Posterior vena cava (tissue), 2 donors: ENCODE data around the gene CASR. TPM values are rescaled to one million over a fixed set of nuclear protein-coding genes. Genes with fewer than 3 reads are reported as not detected.
A peak's percentile ranks its signal among the peaks of the same experiment; 100 is the strongest.
"Not testable (repeated sequence)": the region's sequence is repeated elsewhere in the genome, so short reads cannot be mapped to it uniquely, and the experiment has no call there.

Source experiments
- DNase-seq: peaks from one replicate; pipeline ENCODE4 v3.0.0-alpha.2; 2020; ENCODE audit warnings: low spot score
- intact Hi-C, 2 donors: fragments of 100-400 bp; cut with DNase I; formaldehyde crosslinking; loops; one replicate each; pipeline versions ENCODE4 v1.14.1 to v1.14.2; 2022 to 2023
- long read RNA-seq, 2 donors: library from polyadenylated mRNA; unstranded; transcript quantifications; one replicate each; pipeline ENCODE4 v2.0.0, GENCODE V29; 2020 to 2021
- total RNA-seq, 2 donors: library from RNA; stranded (reverse); fragmentation: NEBNext Ultra II Directional; extraction: Animal tissue kit (Norgen Biotek cat#: 25700); gene quantifications; one replicate each; pipeline ENCODE4 v1.2.1, GENCODE V29; 2021
- donor health status: DM: yes; HTN: yes; CAD: no.
- donor health status: DM: yes; HTN: yes; CAD: no.

The CASR gene
- not detected for total RNA-seq
- long read RNA-seq, donor 1: 0 reads
- long read RNA-seq, donor 2: 0 reads

DNA sequence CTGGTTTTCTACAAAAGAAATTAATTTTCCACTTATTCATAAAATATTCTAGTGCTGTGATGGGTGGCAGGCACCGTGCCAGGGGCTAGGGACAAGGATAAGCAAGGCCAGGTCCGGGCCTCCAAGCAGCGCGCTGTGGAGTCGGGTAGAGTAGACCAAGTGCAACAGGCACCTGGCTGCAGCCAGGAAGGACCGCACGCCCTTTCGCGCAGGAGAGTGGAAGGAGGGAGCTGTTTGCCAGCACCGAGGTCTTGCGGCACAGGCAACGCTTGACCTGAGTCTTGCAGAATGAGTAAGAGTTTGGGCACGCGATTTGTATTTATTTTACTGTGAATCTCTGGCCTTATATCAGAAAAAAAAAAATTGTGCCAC, at the start of gene CASR:
Gene CASR, plus strand, starts transcription at position 148 of the 372 bp plus-strand sequence. CDS start 70,522 bp downstream, outside the sequence.
- intact Hi-C loops: no loop called here
- no peak for DNase-seq

- intact Hi-C loops: no loop called here
- no peak for DNase-seq
Measured at GRCh38 chr3:122146466-122146865, 37.0 kb upstream of the CASR start.

- intact Hi-C loops: no loop called here
- no peak for DNase-seq
Measured at GRCh38 chr3:122148941-122149627, 34.4 kb upstream of the CASR start.

- intact Hi-C loops: no loop called here
- no peak for DNase-seq
Measured at GRCh38 chr3:122151480-122151879, 32.0 kb upstream of the CASR start.

- intact Hi-C loops, DNase-seq: not testable (repeated sequence)
Measured at GRCh38 chr3:122164983-122165382, 18.5 kb upstream of the CASR start.

- DNase-seq: no peak
- intact Hi-C loops: no loop called here
Measured at GRCh38 chr3:122167630-122168029, 15.8 kb upstream of the CASR start.

DNA sequence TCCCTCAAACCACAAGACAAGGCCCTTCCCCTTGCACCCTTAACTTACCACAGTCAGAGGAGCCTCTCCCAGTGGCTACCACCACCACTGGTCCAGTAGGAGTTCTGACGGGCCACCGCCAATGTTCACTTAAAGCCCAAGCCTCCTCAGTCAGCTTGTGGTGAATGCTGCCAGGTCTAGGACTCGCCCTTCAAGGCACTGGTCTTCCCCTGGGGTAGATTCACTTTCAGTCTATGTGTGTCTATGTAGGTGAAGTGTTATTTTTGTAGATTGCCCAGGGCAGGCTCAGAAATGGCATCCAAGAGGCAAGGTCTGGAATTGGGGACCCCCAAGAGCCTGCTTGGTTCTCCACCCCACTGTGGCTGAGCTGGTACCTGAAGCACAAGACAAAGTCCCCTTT, 15.4 kb upstream of the CASR start:
- no peak for DNase-seq
- intact Hi-C loops: no loop called here

GRCh38 chr3:122169911-122170310, 13.6 kb upstream of the CASR start:
- no peak for DNase-seq
- intact Hi-C loops: no loop called here

GRCh38 chr3:122171361-122171760, 12.1 kb upstream of the CASR start:
- intact Hi-C loops, DNase-seq: not testable (repeated sequence)

GRCh38 chr3:122178711-122179110, 4.8 kb upstream of the CASR start:
- intact Hi-C loops: no loop called here
- DNase-seq: no peak

DNA sequence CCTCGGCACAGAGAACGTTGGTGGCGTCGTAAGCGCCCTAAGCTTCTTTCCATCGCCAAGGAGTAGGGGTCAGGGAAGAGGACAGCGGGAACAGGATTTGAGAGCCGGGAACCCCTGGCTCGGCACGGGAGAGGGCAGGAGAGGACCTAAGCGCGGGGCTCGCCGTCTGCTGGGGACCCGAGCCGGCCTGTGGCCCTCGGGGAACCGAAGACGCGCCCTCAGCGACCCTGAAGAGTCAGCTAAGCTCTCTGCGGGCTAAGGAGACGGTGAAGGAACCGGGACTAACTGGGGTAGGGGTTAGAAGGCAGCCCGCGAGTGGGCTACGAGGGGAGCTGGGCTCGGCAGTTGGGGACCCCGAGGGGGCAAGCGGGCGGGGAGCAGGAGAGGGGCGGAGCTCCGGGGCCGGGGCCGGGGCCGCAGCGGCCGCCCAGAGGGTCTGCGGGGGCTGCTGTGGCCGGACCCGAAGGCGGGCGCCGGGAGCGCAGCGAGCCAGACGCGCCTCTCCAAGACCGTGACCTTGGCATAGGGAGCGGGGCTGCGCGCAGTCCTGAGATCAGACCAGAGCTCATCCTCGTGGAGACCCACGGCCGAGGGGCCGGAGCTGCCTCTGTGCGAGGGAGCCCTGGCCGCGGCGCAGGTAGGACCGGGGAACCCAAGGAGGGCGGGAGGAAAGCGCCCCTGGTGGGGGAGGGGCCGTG, 574 bp downstream of the CASR start:
- DNase-seq: no peak
- intact Hi-C loops: no loop called here

DNA sequence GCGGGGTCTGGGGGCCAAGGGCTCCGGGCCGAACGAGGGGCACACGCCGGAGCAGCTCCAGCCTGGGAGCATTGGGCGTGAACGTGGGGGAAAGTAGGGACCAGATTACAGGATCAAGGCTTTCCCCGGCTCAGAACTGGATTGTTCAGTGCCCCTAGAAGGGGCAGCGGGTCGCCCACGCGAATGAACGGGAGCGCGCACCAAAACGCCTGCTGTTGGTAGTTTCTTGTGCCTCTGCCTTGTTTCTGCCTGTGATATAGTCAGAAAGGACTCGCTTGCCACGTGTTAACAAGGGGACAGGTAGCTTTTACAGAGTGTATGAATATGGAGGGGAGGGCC, 1.1 kb downstream of the CASR start:
- intact Hi-C loops: no loop called here

GRCh38 chr3:122186372-122186771, 2.9 kb downstream of the CASR start:
- DNase-seq: no peak
- intact Hi-C loops: no loop called here

More for the DNA sequence above, 1.1 kb downstream of the CASR start:
- peak; percentile 52 for DNase-seq

DNA sequence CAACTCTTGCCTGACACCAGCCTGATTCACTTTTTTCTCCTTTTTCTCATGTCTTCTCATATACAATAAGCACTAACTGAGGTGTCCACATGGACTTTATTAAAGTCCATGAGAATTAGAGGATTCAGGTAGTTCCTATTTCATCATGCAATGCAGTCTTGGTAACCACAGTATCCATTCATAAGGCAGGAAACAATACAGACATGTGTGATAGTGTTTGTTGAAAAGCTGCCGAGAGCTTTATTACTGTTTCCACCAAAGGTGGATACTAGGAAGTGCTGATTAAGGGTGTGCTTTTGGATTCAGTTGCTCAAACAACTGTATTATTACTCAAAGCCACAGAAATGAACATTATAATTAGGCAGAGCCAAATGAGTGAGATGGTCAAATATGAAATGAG, 5.3 kb downstream of the CASR start:
- intact Hi-C loops: no loop called here
- no peak for DNase-seq

DNA sequence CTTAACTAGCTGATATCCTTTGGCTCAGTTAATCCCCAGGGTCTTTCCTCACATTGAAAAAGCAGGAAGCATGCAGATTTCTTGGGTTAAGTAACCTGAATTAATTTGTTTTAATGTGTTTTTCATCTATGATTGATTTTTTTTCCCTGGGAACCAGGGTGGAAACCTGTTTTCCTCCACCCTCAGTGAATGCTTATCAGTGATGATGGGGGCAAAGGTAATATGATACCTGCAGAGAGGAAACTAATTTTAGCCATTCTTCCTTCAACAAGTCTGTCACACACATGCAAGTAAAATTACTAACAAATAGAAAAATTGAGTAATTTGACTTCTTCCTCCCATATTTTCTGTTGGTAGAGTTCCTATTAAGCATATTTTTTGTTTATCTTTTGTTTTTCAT, 5.9 kb downstream of the CASR start:
- DNase-seq: no peak
- intact Hi-C loops: no loop called here

DNA sequence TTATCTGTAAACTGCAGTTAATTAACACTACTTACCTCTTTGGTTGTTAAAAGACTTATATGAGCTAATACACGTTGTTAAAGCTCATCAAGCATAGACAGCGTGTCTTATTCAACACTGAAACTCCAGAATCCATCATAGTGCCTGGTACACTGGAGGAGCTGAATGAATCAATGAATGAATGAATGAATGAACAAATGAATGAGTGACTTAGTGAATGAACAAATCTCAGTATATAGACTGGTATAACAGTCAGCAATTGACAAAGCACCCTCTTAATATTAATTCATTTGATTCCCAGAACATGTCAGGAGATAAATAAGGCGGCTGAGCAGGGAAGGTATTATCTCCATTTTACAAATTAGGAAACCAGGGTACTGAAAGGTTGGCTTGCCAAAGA, 7.1 kb downstream of the CASR start:
- intact Hi-C loops: no loop called here
- no peak for DNase-seq

- intact Hi-C loops: no loop called here
- no peak for DNase-seq
Measured at GRCh38 chr3:122198966-122199365, 15.5 kb downstream of the CASR start.

DNA sequence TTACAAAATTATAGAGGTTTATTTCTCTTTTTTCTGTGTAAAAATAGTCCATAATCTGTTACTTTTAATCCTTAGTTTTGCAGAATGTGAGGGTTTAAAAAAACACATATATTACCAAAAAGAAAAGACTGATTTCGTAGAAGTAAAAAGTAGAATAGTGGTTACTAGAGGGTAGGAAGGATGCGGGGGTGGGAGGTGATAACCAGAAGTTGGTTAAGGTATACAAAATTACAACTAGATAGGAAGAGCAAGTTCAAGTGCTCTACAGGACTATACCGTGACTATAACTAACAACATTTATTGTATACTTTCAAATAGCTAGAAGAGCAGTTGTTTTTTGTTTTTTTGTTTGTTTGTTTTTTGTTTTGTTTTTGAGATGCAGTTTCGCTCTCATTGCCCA, 16.1 kb downstream of the CASR start:
- no peak for DNase-seq
- intact Hi-C loops: no loop called here

- no peak for DNase-seq
- intact Hi-C loops: no loop called here
Measured at GRCh38 chr3:122200661-122201060, 17.2 kb downstream of the CASR start.

- intact Hi-C loops, DNase-seq: not testable (repeated sequence)
Measured at GRCh38 chr3:122201476-122201875, 18.0 kb downstream of the CASR start.

GRCh38 chr3:122208579-122208978, 25.1 kb downstream of the CASR start:
- DNase-seq: no peak
- intact Hi-C loops: no loop called here
